ENCODE measurements around the gene CTLA4. TPM values are rescaled to one million over a fixed set of nuclear protein-coding genes. Genes with fewer than 3 reads are reported as not detected.

CTLA4 gene
- polyA plus RNA-seq, 3 donors = 0.08 TPM; not detected in 2

GRCh38 chr2:203840655-203841205 lies 26.8 kb upstream of the CTLA4 start:
- H3K36me3 ChIP-seq (replicated peaks in 1 of 2; ENCODE audit: control insufficient read depth in 1 of 2, insufficient read depth in 2 of 2, low read length in 2 of 2) = no peaks in the 10 kb centered on the region
- DNase-seq = no peak
- no peak overlapping the region for H2AFZ ChIP-seq (ENCODE audit: insufficient read depth, low read depth, low read length, poor library complexity, severe bottlenecking)
- H3K9me3 ChIP-seq (replicated peaks in 1 of 2; ENCODE audit: control insufficient read depth in 1 of 2, insufficient read depth in 1 of 2, low read length in 2 of 2) = no peaks in the 10 kb centered on the region
- Mint-ChIP-seq H3K36me3 (no peaks in the 10 kb centered on the region), H3K27ac (peak overlapping the region in 1 of 7 donors; percentile 43), H3K9me3 (no peaks in the 10 kb centered on the region), H3K4me1 (peaks cover 17% of the 10 kb centered on the region), H3K27me3 (ENCODE audit: low read depth in 3 of 3) (peaks cover 0 to 7% (median 2%) of the 10 kb centered on the region in 3 donors), H3K4me3 (no peak overlapping the region)
- no peak overlapping the region for H3K27ac ChIP-seq (ENCODE audit: low read depth in 1 of 2, low read length in 2 of 2)
- H3K4me2 ChIP-seq (replicated peaks; ENCODE audit: extremely low read depth, low read length, poor library complexity, severe bottlenecking) = no peak overlapping the region
- H3K4me1 ChIP-seq (ENCODE audit: control insufficient read depth in 1 of 2, insufficient read depth in 2 of 2, low read length in 2 of 2) = peaks cover 7 to 9% of the 10 kb centered on the region in 2 donors
- no peaks in the 10 kb centered on the region for H3K27me3 ChIP-seq (ENCODE audit: control insufficient read depth in 2 of 2, insufficient read depth in 2 of 2, low read length in 2 of 2)
- no peak overlapping the region for H3K4me3 ChIP-seq (replicated peaks in 1 of 3; ENCODE audit: low read depth in 2 of 3, low read length in 3 of 3)
- TF ChIP-seq, protein P1, sequence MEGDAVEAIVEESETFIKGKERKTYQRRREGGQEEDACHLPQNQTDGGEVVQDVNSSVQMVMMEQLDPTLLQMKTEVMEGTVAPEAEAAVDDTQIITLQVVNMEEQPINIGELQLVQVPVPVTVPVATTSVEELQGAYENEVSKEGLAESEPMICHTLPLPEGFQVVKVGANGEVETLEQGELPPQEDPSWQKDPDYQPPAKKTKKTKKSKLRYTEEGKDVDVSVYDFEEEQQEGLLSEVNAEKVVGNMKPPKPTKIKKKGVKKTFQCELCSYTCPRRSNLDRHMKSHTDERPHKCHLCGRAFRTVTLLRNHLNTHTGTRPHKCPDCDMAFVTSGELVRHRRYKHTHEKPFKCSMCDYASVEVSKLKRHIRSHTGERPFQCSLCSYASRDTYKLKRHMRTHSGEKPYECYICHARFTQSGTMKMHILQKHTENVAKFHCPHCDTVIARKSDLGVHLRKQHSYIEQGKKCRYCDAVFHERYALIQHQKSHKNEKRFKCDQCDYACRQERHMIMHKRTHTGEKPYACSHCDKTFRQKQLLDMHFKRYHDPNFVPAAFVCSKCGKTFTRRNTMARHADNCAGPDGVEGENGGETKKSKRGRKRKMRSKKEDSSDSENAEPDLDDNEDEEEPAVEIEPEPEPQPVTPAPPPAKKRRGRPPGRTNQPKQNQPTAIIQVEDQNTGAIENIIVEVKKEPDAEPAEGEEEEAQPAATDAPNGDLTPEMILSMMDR (IDR thresholded peaks at IDR 0.05) = no peak
- H4K20me1 ChIP-seq (ENCODE audit: insufficient read depth, low read length) = no peaks in the 10 kb centered on the region
- intact Hi-C loops (cut with micrococcal nuclease) = no loop called here
- 60% methylated on average over 2 of the region's 5 CpGs for WGBS (ENCODE audit: insufficient coverage)
- no peaks in the 10 kb centered on the region for H3K79me2 ChIP-seq (ENCODE audit: insufficient read depth, low read length)
- no peak overlapping the region for H3K9ac ChIP-seq (ENCODE audit: insufficient read depth, low read length, poor library complexity, severe bottlenecking)

DNA sequence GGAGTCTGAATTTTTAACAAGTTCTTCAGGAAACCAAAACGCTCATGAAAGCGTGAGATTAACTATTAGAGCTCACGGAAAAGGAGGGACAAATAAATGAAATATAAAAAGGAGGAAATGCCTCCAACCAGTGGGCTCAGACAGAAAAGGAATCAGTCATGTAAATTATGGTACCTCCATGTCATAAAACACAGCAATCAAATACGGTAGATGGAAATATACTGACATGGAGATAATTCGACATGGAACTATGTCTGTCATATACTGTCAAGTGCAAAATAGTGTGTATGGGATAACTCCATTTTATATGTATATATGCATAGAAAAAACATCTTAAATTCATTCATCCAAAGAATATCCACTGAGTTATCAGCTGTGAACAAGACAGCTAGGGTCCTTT lies 25.9 kb upstream of the CTLA4 start:
- WGBS (ENCODE audit: insufficient coverage) = no CpG with 5 or more reads among the region's 5 CpGs
- H3K27me3 ChIP-seq (ENCODE audit: control insufficient read depth in 2 of 2, insufficient read depth in 2 of 2, low read length in 2 of 2) = no peaks in the 10 kb centered on the region
- H3K9me3 ChIP-seq (replicated peaks in 1 of 2; ENCODE audit: control insufficient read depth in 1 of 2, insufficient read depth in 1 of 2, low read length in 2 of 2) = no peaks in the 10 kb centered on the region
- Mint-ChIP-seq H3K36me3 (no peaks in the 10 kb centered on the region), H3K4me1 (peaks cover 17% of the 10 kb centered on the region), H3K27ac (no peak overlapping the region), H3K4me3 (no peak overlapping the region), H3K27me3 (ENCODE audit: low read depth in 3 of 3) (peaks cover 0 to 7% (median under 1%) of the 10 kb centered on the region in 3 donors), H3K9me3 (peaks cover 0 to 3% (median 0%) of the 10 kb centered on the region in 7 donors)
- H3K9ac ChIP-seq (ENCODE audit: insufficient read depth, low read length, poor library complexity, severe bottlenecking) = no peak overlapping the region
- no peak overlapping the region for H3K4me3 ChIP-seq (replicated peaks in 1 of 3; ENCODE audit: low read depth in 2 of 3, low read length in 3 of 3)
- H3K4me2 ChIP-seq (replicated peaks; ENCODE audit: extremely low read depth, low read length, poor library complexity, severe bottlenecking) = no peak overlapping the region
- no peak overlapping the region for H2AFZ ChIP-seq (ENCODE audit: insufficient read depth, low read depth, low read length, poor library complexity, severe bottlenecking)
- H3K4me1 ChIP-seq (ENCODE audit: control insufficient read depth in 1 of 2, insufficient read depth in 2 of 2, low read length in 2 of 2) = peaks cover 7 to 9% of the 10 kb centered on the region in 2 donors
- no peak overlapping the region for H3K27ac ChIP-seq (ENCODE audit: low read depth in 1 of 2, low read length in 2 of 2)
- H4K20me1 ChIP-seq (ENCODE audit: insufficient read depth, low read length) = no peaks in the 10 kb centered on the region
- no peak for DNase-seq
- no peaks in the 10 kb centered on the region for H3K36me3 ChIP-seq (replicated peaks in 1 of 2; ENCODE audit: control insufficient read depth in 1 of 2, insufficient read depth in 2 of 2, low read length in 2 of 2)
- TF ChIP-seq, protein P1 (IDR thresholded peaks at IDR 0.05) = no peak
- intact Hi-C loops (cut with micrococcal nuclease) = no loop called here
- no peaks in the 10 kb centered on the region for H3K79me2 ChIP-seq (ENCODE audit: insufficient read depth, low read length)

Measured in CD14-positive monocyte (primary cell).